ENCODE data around the gene TFDP1. TPM values are rescaled to one million over a fixed set of nuclear protein-coding genes. Genes with fewer than 3 reads are reported as not detected.

Gene TFDP1
- total RNA-seq, 1 donor = 102 TPM

DNA sequence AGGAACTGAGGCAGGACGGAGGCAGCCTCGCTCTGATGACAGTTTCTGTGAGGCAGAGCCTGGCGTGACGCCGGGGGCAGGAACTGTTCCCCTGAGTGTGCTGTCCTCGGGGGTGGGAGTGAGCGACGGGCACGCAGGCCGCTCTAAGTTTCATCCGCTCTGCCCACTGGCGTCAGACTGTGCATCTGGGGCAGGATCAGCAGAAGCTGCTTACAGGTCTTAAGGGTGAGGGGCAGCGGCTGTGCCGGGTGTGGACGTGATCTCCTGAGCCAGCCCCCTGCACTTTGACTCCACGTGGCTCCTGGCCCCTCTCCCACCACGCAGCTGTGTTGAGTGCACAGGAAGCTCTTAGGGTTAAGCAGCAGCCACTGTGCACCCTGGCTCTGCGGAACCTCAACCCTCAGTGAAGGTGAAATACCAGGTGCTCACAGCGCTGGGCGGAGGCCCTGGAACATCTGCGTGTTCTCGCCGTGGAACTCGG, 84.0 kb downstream of the TFDP1 start:
- no peak overlapping the region for H3K4me3 ChIP-seq (ENCODE audit: low read depth, low read length)
- no peak for DNase-seq (ENCODE audit: low read depth)

DNA sequence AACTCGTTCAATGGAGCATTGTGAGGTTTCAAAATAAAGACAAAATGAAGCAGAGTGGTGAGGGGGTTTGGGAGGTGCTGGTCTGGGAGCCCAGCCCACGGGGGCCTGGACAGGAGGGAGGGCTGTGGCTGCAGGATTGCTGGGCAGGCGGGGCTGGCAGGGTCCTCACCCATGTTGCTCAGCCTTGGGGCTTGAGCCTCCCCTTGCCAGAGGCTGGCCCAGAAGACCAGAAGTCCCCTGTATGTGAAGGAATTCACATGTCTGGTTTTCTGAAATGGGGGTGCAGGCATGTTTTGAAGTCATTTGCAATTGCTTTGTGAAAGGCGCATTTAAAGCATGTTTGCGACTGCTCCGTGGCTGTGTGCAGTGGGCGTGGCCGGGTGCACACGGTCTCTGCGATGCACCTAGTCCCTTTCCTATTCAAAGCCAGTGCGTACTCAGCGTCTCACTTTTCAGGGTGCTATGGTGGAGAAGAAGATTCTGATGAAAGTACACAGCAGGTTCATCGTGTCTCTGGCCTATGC, 84.7 kb downstream of the TFDP1 start:
- TF ChIP-seq, protein P1, sequence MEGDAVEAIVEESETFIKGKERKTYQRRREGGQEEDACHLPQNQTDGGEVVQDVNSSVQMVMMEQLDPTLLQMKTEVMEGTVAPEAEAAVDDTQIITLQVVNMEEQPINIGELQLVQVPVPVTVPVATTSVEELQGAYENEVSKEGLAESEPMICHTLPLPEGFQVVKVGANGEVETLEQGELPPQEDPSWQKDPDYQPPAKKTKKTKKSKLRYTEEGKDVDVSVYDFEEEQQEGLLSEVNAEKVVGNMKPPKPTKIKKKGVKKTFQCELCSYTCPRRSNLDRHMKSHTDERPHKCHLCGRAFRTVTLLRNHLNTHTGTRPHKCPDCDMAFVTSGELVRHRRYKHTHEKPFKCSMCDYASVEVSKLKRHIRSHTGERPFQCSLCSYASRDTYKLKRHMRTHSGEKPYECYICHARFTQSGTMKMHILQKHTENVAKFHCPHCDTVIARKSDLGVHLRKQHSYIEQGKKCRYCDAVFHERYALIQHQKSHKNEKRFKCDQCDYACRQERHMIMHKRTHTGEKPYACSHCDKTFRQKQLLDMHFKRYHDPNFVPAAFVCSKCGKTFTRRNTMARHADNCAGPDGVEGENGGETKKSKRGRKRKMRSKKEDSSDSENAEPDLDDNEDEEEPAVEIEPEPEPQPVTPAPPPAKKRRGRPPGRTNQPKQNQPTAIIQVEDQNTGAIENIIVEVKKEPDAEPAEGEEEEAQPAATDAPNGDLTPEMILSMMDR (IDR thresholded peaks at IDR 0.05; ENCODE audit: insufficient read depth, low read length) = no peak
- DNase-seq (ENCODE audit: low read depth) = no peak
- H3K4me3 ChIP-seq (ENCODE audit: low read depth, low read length) = no peak overlapping the region

More for the DNA sequence above, 84.0 kb downstream of the TFDP1 start:
- TF ChIP-seq, protein P1 (IDR thresholded peaks at IDR 0.05; ENCODE audit: insufficient read depth, low read length) = no peak

DNA sequence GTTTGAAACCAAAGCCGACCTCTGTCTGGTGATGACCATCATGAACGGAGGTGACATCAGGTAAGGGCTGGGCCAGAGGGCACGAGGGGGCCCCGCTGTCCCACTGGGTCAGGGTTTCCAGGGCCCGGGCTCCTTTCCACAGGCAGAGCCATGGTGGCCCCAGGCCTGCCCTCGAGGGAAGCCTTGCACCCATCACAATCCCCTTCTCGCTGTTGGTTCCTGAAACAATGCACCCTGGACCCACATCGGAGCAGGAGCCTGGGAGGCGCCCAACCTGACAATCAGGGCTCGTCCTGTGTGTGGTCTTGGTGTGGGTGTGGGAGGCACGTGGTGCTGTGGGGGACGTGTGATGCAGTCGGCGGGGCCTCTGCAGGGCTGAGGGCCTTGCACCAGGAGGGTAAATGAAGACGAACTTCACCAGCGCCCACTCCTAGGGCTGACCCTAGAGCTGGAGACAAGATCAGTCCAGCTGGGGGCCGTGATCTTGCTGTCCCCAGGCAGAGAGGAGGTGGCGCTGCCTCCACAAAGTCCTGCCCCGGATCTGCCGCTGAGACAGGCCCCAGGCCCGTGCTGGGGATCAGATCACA, 85.3 kb downstream of the TFDP1 start:
- DNase-seq (ENCODE audit: low read depth) = no peak
- TF ChIP-seq, protein P1 (IDR thresholded peaks at IDR 0.05; ENCODE audit: insufficient read depth, low read length) = no peak
- H3K4me3 ChIP-seq (ENCODE audit: low read depth, low read length) = no peak overlapping the region

DNA sequence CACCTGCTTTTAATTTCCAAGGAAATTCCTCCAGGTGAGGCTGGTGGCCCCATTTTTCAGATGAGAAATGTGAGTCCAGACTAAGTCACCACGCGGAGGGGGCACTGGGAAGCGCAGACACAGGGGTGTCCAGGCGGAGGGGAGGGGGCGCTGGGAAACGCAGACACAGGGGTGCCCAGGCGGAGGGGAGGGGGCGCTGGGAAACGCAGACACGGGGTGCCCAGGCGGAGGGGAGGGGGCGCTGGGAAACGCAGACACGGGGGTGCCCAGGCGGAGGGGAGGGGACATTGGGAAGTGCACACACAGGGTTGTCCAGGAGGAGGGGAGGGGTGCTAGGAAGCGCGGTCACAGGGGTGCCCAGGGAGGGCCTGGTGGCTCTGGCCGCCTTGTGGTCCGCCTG, 86.0 kb downstream of the TFDP1 start:
- no peak overlapping the region for H3K4me3 ChIP-seq (ENCODE audit: low read depth, low read length)
- DNase-seq (ENCODE audit: low read depth) = no peak
- TF ChIP-seq, protein P1 (IDR thresholded peaks at IDR 0.05; ENCODE audit: insufficient read depth, low read length) = no peak

DNA sequence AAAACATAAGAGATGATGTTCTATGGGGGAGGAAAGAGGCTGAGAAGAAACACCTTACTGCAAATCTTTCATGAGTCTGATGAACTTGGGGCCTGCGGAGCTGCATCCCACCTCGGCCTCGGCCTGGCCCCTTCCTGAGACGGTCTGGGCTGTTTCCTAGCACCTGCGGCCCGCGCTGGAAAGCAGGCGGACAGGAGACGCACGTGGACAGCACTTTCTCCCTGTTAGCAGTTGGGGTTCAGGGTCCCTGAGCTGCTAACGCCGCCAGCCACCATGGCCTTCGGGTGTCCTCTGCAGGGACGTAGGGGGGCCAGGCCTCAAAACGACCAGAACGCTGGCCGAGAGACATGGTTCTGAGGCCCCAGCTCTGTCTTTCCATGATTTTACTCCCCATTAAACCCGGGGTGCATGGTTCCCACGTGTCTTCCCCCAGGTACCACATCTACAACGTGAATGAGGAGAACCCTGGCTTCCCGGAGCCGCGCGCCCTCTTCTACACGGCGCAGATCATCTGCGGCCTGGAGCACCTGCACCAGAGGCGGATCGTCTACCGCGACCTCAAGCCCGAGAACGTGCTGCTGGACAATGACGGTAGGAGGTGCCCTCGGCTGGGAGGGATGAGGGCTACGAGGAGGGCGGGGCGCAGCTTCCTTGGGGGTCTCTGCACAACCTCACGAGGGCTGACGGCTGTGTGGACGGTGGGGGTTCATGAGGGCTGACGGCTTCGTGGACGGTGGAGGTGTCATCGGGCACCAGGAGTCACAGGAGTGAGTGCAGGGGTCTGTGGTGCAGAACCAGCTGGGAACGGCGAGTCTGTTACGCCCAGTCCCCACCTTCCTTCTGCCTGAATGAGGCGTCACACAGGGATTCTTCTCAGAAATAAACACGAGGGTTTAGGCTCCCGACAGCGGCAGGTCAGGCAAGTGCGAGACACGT, 86.8 kb downstream of the TFDP1 start:
- TF ChIP-seq, protein P1 (IDR thresholded peaks at IDR 0.05; ENCODE audit: insufficient read depth, low read length) = no peak
- no peak for DNase-seq (ENCODE audit: low read depth)
- no peak overlapping the region for H3K4me3 ChIP-seq (ENCODE audit: low read depth, low read length)

DNA sequence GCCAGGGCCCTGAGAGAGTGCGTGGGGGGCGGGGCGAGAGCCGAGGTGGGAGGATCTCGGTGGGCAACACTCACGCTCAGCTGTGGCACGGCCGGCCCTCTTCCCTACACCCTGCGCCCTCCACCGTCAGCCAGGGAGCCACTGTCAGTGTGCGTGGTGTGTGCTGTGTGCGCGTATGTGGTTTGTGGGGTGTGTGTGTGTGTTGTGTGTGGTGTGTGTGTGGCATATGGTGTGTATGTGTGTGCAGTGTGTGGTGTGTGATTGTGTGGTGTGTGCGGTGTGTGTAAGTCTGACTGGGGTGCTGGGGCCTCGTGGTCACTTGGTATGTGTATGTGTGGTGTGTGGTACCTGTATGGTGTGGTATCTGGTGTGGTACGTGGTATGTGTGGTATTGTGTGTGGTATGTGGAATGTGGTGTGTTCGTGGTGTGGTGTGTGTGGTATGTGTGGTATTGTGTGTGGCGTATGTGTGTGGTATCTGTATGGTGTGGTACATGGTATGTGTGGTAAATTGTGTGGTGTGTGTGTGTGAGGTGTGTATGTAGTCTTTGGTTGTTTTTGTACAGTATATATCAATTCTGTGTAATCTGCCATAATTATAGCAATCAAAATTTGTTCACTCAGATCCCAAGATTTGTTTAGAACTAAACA, 87.6 kb downstream of the TFDP1 start:
- no peak overlapping the region for H3K4me3 ChIP-seq (ENCODE audit: low read depth, low read length)
- TF ChIP-seq, protein P1 (IDR thresholded peaks at IDR 0.05; ENCODE audit: insufficient read depth, low read length) = no peak
- DNase-seq (ENCODE audit: low read depth) = no peak

Data from fibroblast of the aortic adventitia (primary cell).